K562 (cell line): ENCODE data around the gene NSF. TPM values are rescaled to one million over a fixed set of nuclear protein-coding genes. Genes with fewer than 3 reads are reported as not detected.

Experiments used
- ATAC-seq: fragments of 200-7000 bp; cut with Tn5 transposase; 3 replicates; pipeline ENCODE4 v1.9.1; 2020; ENCODE audit warnings: moderate library complexity
- BruUV-seq: library from RNA; stranded (reverse); fragments of 400-500 nt; replicated peaks from 2 replicates; lab custom pipeline; 2021; lab: Mats Ljungman, UMichigan
- CTCF ChIA-PET: fragments of 300-600 bp; formaldehyde crosslinking; extraction: SDS; loops from one replicate; lab custom pipeline; 2021; ENCODE audit warnings: low intra/inter-chr PET ratio; lab: Yijun Ruan, JAX
- POLR2A ChIA-PET: fragments of 300-600, 350-650 bp; sonication (Branson Sonifier 250); formaldehyde crosslinking; extraction: SDS; loops from one replicate; lab custom pipeline; 2021; ENCODE audit warnings: antibody characterized with exemption, inconsistent platforms; lab: Yijun Ruan, JAX
- DNase-seq, 4 experiments: peaks; one replicate each; pipeline versions ENCODE4 v3.0.0 to v3.0.0-alpha.2; 2011 to 2018; ENCODE audit warnings: low spot score in 3 of 4, mixed read lengths in 3 of 4; ENCODE audit errors: extremely low read depth in 1 of 4
- FAIRE-seq: peaks from 2 replicates; lab custom pipeline; 2011; peaks lifted over from hg19 to GRCh38; lab: Jason Lieb, UNC
- H2AFZ ChIP-seq: 2 replicates; pipeline ENCODE4 v1.6.0; 2011; ENCODE audit warnings: low read depth, low read length, control low read depth, inconsistent platforms
- H3K27ac ChIP-seq: fragments of 200-600 bp; 3 replicates; pipeline ENCODE4 v1.8.0; 2011; ENCODE audit warnings: low read depth, mild to moderate bottlenecking, control low read depth, inconsistent platforms, low read length, moderate library complexity, mixed read lengths; ENCODE audit errors: extremely low read depth
- H3K27me3 ChIP-seq, 2 experiments: fragments of 300-600 bp in 1 of 2; 2 replicates in 1 of 2; 3 replicates in 1 of 2; pipeline versions ENCODE4 v1.6.0 to v1.8.0; 2011; ENCODE audit warnings: inconsistent platforms in 2 of 2, low read length in 2 of 2, mild to moderate bottlenecking in 1 of 2, mixed read lengths in 1 of 2, moderate library complexity in 1 of 2; ENCODE audit not compliant: control insufficient read depth in 2 of 2, insufficient read depth in 2 of 2
- H3K36me3 ChIP-seq: fragments of 300-600 bp; 3 replicates; pipeline ENCODE4 v1.8.0; 2011; ENCODE audit warnings: mild to moderate bottlenecking, low read length, inconsistent platforms; ENCODE audit not compliant: control insufficient read depth, insufficient read depth
- H3K4me1 ChIP-seq, 2 experiments: fragments of 200-600 bp in 1 of 2; replicated peaks in 1 of 2; 2 replicates in 1 of 2; 3 replicates in 1 of 2; pipeline versions ENCODE4 v1.5.1 to v1.8.0; 2011; ENCODE audit warnings: inconsistent platforms in 2 of 2, low read length in 2 of 2, mild to moderate bottlenecking in 1 of 2, mixed read lengths in 1 of 2, moderate library complexity in 1 of 2; ENCODE audit not compliant: control insufficient read depth in 2 of 2, insufficient read depth in 2 of 2
- H3K4me2 ChIP-seq: 2 replicates; pipeline ENCODE4 v1.6.1; 2011; ENCODE audit warnings: low read length, control low read depth, inconsistent platforms, mixed read lengths; ENCODE audit not compliant: insufficient read depth
- H3K4me3 ChIP-seq: fragments of 200-600 bp; sonication (generic), shearing (Covaris generic); 2 replicates; pipeline ENCODE4 v1.5.1; 2016; ENCODE audit warnings: control low read depth, inconsistent platforms
- H3K79me2 ChIP-seq: fragments of 200-600 bp; 3 replicates; pipeline ENCODE4 v1.8.0; 2011; ENCODE audit warnings: low read length, inconsistent platforms; ENCODE audit not compliant: control insufficient read depth, insufficient read depth
- H3K9ac ChIP-seq, 2 experiments: 2 replicates each; pipeline versions ENCODE4 v1.6.0 to v1.6.1; 2011; ENCODE audit warnings: low read depth in 2 of 2, low read length in 2 of 2, control low read depth in 1 of 2, inconsistent platforms in 1 of 2, mild to moderate bottlenecking in 1 of 2, mixed read lengths in 1 of 2; ENCODE audit not compliant: insufficient read depth in 1 of 2
- H3K9me1 ChIP-seq: one replicate; pipeline ENCODE4 v1.6.0; 2011; ENCODE audit warnings: inconsistent platforms, mild to moderate bottlenecking, low read length, moderate library complexity; ENCODE audit not compliant: control insufficient read depth, insufficient read depth
- H3K9me3 ChIP-seq: replicated peaks from 2 replicates; pipeline ENCODE4 v1.5.1; 2011; ENCODE audit warnings: low read depth, low read length, inconsistent platforms; ENCODE audit not compliant: control insufficient read depth, insufficient read depth
- H4K20me1 ChIP-seq: replicated peaks from 2 replicates; pipeline ENCODE4 v1.6.1; 2011; ENCODE audit warnings: low read length, inconsistent platforms, mixed read lengths; ENCODE audit not compliant: control insufficient read depth, insufficient read depth
- CAMTA2 ChIP-seq: fragments of 250-450 bp; sonication (Bioruptor Pico); conservative IDR thresholded peaks from 2 replicates; pipeline ENCODE4 v1.5.1; 2022
- CXXC5 ChIP-seq: fragments of 250-450 bp; sonication (Bioruptor Pico); IDR thresholded peaks from 2 replicates; pipeline ENCODE4 v1.8.0; 2022; ENCODE audit warnings: inconsistent platforms, mild to moderate bottlenecking, moderate library complexity
- ELF2 ChIP-seq: fragments of 250-450 bp; sonication (Bioruptor Pico); IDR thresholded peaks from 2 replicates; pipeline ENCODE4 v1.5.0; 2021; ENCODE audit warnings: mild to moderate bottlenecking
- NONO ChIP-seq, 2 experiments: fragments of 200-400 bp in 1 of 2; fragments of 450-650 bp in 1 of 2; formaldehyde crosslinking in 1 of 2; IDR thresholded peaks; 2 replicates each; pipeline ENCODE4 v1.6.1; 2017; ENCODE audit warnings: low read depth in 2 of 2, mild to moderate bottlenecking in 2 of 2, moderate library complexity in 2 of 2, low read length in 1 of 2
- POLR2B ChIP-seq: fragments of 450-650 bp; IDR thresholded peaks from 2 replicates; pipeline ENCODE4 v1.6.1; 2018; ENCODE audit warnings: low read depth; ENCODE audit not compliant: partially characterized antibody
- PRPF4 ChIP-seq: fragments of 200-400 bp; formaldehyde crosslinking; IDR thresholded peaks from one replicate; pipeline ENCODE4 v1.6.1; 2017; ENCODE audit warnings: low read length, low read depth, mild to moderate bottlenecking; ENCODE audit not compliant: insufficient read depth, poor library complexity, severe bottlenecking
- STAT5A ChIP-seq: IDR thresholded peaks from 2 replicates; pipeline ENCODE4 v1.6.1; 2012; ENCODE audit warnings: low read length, inconsistent platforms, borderline replicate concordance
- ZNF583 ChIP-seq: fragments of 250-450 bp; sonication (Bioruptor Pico); IDR thresholded peaks from 2 replicates; pipeline ENCODE4 v1.4.0; 2020
- in situ Hi-C: fragments of 300-500 bp; cut with MboI; formaldehyde crosslinking; loops from 4 replicates; pipeline ENCODE4 v1.15.0; 2018; ENCODE audit warnings: inconsistent platforms, mixed read lengths
- intact Hi-C: fragments of 100-400 bp; cut with micrococcal nuclease; formaldehyde crosslinking; loops from 2 replicates; pipeline ENCODE4 v1.14.2; 2022
- polyA plus RNA-seq, 8 experiments: library from polyadenylated mRNA; depleted of rRNA in 4 of 8; stranded (reverse) in 5 of 8; unstranded in 3 of 8; fragments of >200 nt; fragmentation: Nextera tagmentation in 2 of 8; fragmentation: Illumina TruSeq in 1 of 8; extraction: Ambion mirVana in 2 of 8; extraction: Trizol in 1 of 8; gene quantifications; 2 replicates each; pipeline versions ENCODE4 v1.2.1 to v1.2.3, GENCODE V29; 2011 to 2014; ENCODE audit warnings: inconsistent platforms in 1 of 8, missing spikeins in 1 of 8
- total RNA-seq, 7 experiments: library from RNA; depleted of rRNA in 6 of 7; stranded (reverse); fragments of >200 nt in 6 of 7; fragmentation: Illumina TruSeq in 2 of 7; extraction: Trizol in 2 of 7; gene quantifications; 2 replicates each; pipeline versions ENCODE4 v1.2.1 to v1.2.3, GENCODE V29; 2011 to 2021; ENCODE audit warnings: low replicate concordance in 1 of 7
- TF ChIP-seq, protein P1 (sequence below): fragments of 150-350 bp; conservative IDR thresholded peaks from 2 replicates; pipeline ENCODE4 v1.6.1; 2014; ENCODE audit warnings: low read length

Gene NSF
- total and polyA plus RNA-seq, 9 of the 15 experiments (the other 6 are each of a cell fraction or from before 2014, with no cell fraction given) = 16.7 to 39.8 (median 36.7) TPM

DNA sequence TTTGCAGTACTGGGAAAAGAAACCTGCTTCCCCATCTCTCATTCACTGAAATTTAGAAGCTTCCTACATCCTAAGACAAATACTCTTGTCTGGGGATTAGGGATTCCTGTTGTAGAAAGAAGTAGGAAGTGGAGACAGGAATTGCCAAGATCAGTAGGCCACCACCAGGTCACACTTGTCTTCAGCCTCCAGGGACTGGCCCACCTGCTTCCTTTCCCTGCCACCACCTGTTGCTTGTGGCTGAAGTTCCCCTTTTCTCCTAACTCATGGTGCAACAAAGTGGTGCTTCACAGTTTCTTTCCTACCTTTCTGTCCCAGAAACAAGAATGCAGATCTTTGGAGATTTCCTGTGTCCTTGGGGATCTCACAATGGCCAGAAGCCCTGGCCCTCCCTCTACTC lies 145.6 kb downstream of the NSF start:
- H4K20me1 ChIP-seq = no peaks in the 10 kb centered on the region
- POLR2A ChIA-PET = interaction anchor here (1.1 to 1.5 kb wide), 2 partner anchors 13 to 16 kb away, joined by 3 to 4 read pairs; no protein-coding TSS in a partner anchor
- no peak overlapping the region for H2AFZ ChIP-seq
- H3K9me1 ChIP-seq = no peaks in the 10 kb centered on the region
- H3K4me1 ChIP-seq = peaks cover 0 to 3% of the 10 kb centered on the region in 2 experiments; a peak in 1 of 5 replicates
- H3K27ac ChIP-seq = no peak overlapping the region
- no peaks in the 10 kb centered on the region for H3K79me2 ChIP-seq
- H3K4me3 ChIP-seq = no peak overlapping the region
- no peaks in the 10 kb centered on the region for H3K27me3 ChIP-seq
- H3K9ac ChIP-seq = no peak overlapping the region
- intact Hi-C loops = no loop called here
- FAIRE-seq (no peak), DNase-seq (no peak), ATAC-seq (no peak)
- no peak for TF ChIP-seq STAT5A
- no peak for TF ChIP-seq ELF2 (CRISPR knock-in tag)
- no peak for TF ChIP-seq POLR2B
- TF ChIP-seq PRPF4 = no peak
- TF ChIP-seq ZNF583 (CRISPR knock-in tag) = no peak
- TF ChIP-seq CAMTA2 (CRISPR knock-in tag) = no peak
- TF ChIP-seq NONO (IDR thresholded peaks at IDR 0.05; ENCODE audit: low read depth in 2 of 2, low read length in 1 of 2) = no peak
- no peak for TF ChIP-seq CXXC5 (CRISPR knock-in tag)
- TF ChIP-seq, protein P1, sequence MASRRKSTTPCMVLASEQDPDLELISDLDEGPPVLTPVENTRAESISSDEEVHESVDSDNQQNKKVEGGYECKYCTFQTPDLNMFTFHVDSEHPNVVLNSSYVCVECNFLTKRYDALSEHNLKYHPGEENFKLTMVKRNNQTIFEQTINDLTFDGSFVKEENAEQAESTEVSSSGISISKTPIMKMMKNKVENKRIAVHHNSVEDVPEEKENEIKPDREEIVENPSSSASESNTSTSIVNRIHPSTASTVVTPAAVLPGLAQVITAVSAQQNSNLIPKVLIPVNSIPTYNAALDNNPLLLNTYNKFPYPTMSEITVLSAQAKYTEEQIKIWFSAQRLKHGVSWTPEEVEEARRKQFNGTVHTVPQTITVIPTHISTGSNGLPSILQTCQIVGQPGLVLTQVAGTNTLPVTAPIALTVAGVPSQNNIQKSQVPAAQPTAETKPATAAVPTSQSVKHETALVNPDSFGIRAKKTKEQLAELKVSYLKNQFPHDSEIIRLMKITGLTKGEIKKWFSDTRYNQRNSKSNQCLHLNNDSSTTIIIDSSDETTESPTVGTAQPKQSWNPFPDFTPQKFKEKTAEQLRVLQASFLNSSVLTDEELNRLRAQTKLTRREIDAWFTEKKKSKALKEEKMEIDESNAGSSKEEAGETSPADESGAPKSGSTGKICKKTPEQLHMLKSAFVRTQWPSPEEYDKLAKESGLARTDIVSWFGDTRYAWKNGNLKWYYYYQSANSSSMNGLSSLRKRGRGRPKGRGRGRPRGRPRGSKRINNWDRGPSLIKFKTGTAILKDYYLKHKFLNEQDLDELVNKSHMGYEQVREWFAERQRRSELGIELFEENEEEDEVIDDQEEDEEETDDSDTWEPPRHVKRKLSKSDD = no peak
- BruUV-seq = no TSS peak
- CTCF ChIA-PET = no interaction called here
- peaks cover 7% of the 10 kb centered on the region; the same call in 2 of the 3 replicates for H3K36me3 ChIP-seq
- no peaks in the 10 kb centered on the region for H3K9me3 ChIP-seq
- in situ Hi-C loops = no loop called here
- no peak overlapping the region for H3K4me2 ChIP-seq
